Measurements from ENCODE around the gene TSGA10IP.
A peak's percentile ranks its signal among the peaks of the same experiment; 100 is the strongest.

Gene TSGA10IP

GRCh38 chr11:65917434-65918210, 27.7 kb upstream of the TSGA10IP start:
- H3K27ac ChIP-seq: peak overlapping the region; percentile 99
- DNase-seq (ENCODE audit: low read depth, low spot score): no peak

- peak within 1 kb of the TSS; percentile 99 for H3K27ac ChIP-seq
- DNase-seq (ENCODE audit: low read depth, low spot score): no peak
Measured at GRCh38 chr11:65918211-65919140, 26.8 kb upstream of the TSGA10IP start, which contains the start of gene C11orf68. C11orf68 (minus strand) TSS chr11:65919062; CDS start chr11:65919031, 31 bp downstream.

GRCh38 chr11:65919141-65919572, 26.1 kb upstream of the TSGA10IP start, which contains the start of gene DRAP1:
DRAP1 (plus strand) TSS chr11:65919426; CDS start chr11:65919502, 76 bp downstream.
- DNase-seq (ENCODE audit: low read depth, low spot score): peak; percentile 90
- H3K27ac ChIP-seq: peak within 1 kb of the TSS; percentile 99

- no peak for DNase-seq (ENCODE audit: low read depth, low spot score)
- peak overlapping the region; percentile 99 for H3K27ac ChIP-seq
Measured at GRCh38 chr11:65919573-65920371, 25.5 kb upstream of the TSGA10IP start.

- DNase-seq (ENCODE audit: low read depth, low spot score): no peak
- H3K27ac ChIP-seq: peak overlapping the region; percentile 99
Measured at GRCh38 chr11:65920372-65920802, 24.9 kb upstream of the TSGA10IP start.

GRCh38 chr11:65921033-65921555, 24.2 kb upstream of the TSGA10IP start:
- peak overlapping the region; percentile 99 for H3K27ac ChIP-seq
- no peak for DNase-seq (ENCODE audit: low read depth, low spot score)

- H3K27ac ChIP-seq: no peak overlapping the region
- no peak for DNase-seq (ENCODE audit: low read depth, low spot score)
Measured at GRCh38 chr11:65921876-65922275, 23.4 kb upstream of the TSGA10IP start.

- H3K27ac ChIP-seq: no peak overlapping the region
Measured at GRCh38 chr11:65922565-65922964, 22.7 kb upstream of the TSGA10IP start.

GRCh38 chr11:65925397-65925796, 19.9 kb upstream of the TSGA10IP start:
- no peak for DNase-seq (ENCODE audit: low read depth, low spot score)

More at GRCh38 chr11:65922565-65922964, 22.7 kb upstream of the TSGA10IP start:
- DNase-seq (ENCODE audit: low read depth, low spot score): no peak

GRCh38 chr11:65927904-65928397, 17.3 kb upstream of the TSGA10IP start:
- H3K27ac ChIP-seq: no peak overlapping the region

More at GRCh38 chr11:65925397-65925796, 19.9 kb upstream of the TSGA10IP start:
- no peak overlapping the region for H3K27ac ChIP-seq

GRCh38 chr11:65928667-65929066, 16.6 kb upstream of the TSGA10IP start:
- no peak overlapping the region for H3K27ac ChIP-seq
- DNase-seq (ENCODE audit: low read depth, low spot score): no peak

More at GRCh38 chr11:65927904-65928397, 17.3 kb upstream of the TSGA10IP start:
- DNase-seq (ENCODE audit: low read depth, low spot score): no peak

- DNase-seq (ENCODE audit: low read depth, low spot score): no peak
- no peak overlapping the region for H3K27ac ChIP-seq
Measured at GRCh38 chr11:65931773-65932557, 13.3 kb upstream of the TSGA10IP start.

- DNase-seq (ENCODE audit: low read depth, low spot score): no peak
- H3K27ac ChIP-seq: no peak overlapping the region
Measured at GRCh38 chr11:65932558-65932919, 12.7 kb upstream of the TSGA10IP start.

GRCh38 chr11:65934014-65934413, 11.3 kb upstream of the TSGA10IP start:
- H3K27ac ChIP-seq: no peak overlapping the region
- no peak for DNase-seq (ENCODE audit: low read depth, low spot score)

- no peak for DNase-seq (ENCODE audit: low read depth, low spot score)
- no peak overlapping the region for H3K27ac ChIP-seq
Measured at GRCh38 chr11:65937766-65938165, 7.5 kb upstream of the TSGA10IP start.

- DNase-seq (ENCODE audit: low read depth, low spot score): no peak
- peak overlapping the region; percentile 52 for H3K27ac ChIP-seq
Measured at GRCh38 chr11:65941720-65942310, 3.5 kb upstream of the TSGA10IP start.

- no peak for DNase-seq (ENCODE audit: low read depth, low spot score)
- no peak overlapping the region for H3K27ac ChIP-seq
Measured at GRCh38 chr11:65942531-65942930, 2.7 kb upstream of the TSGA10IP start.

- DNase-seq (ENCODE audit: low read depth, low spot score): no peak
- no peak overlapping the region for H3K27ac ChIP-seq
Measured at GRCh38 chr11:65944191-65944590, 1.1 kb upstream of the TSGA10IP start.
